DOHH2 (cell line): ENCODE measurements around the gene TRRAP.

Source experiments
- CTCF ChIP-seq: fragments of 200-600 bp; sonication (generic); IDR thresholded peaks from one replicate; pipeline ENCODE4 v1.5.1; 2014; ENCODE audit warnings: antibody characterized with exemption, mild to moderate bottlenecking, low read depth, low read length; ENCODE audit not compliant: poor library complexity, severe bottlenecking
- EZH2phosphoT487 ChIP-seq: fragments of 200-600 bp; sonication (generic); IDR thresholded peaks from 2 replicates; pipeline ENCODE4 v1.6.1; 2017; ENCODE audit warnings: borderline replicate concordance, mild to moderate bottlenecking, antibody characterized with exemption, low read length, moderate library complexity, mixed read lengths

DNA sequence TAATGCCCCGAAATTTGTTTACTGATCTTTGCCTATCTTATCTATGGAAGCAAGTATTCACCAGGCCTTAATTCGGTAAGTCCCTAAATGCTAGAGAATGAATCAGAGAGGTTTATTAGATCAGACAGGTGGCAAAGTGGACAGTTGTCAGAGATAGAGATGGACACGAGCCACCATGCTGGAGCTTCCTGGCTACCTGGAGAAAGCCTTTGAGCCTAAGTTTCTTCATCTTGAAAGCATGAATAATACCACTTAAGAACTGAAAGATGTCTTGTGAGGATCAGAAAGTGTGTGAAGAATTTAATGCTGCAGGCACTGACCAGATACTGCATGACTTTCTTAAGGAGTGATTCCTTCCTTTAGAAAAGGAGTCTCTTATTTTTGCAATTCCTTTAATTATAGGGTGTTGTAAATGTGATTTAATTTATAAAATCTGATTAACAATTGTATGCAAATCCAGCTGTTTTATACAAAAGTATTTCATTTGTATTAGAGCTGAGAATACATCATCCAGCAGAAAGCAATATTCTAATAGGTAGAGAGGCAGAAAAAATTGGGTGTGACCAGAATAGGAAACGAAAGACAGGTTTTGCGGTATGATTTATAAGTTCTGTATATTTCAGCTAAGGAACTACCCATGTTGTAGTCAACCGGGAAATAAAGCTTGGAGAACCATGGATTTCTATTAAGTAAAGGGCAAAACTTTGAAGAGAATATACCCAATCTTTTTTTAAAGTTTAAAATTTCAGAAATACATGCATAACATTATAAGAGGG, 182.9 kb downstream of the TRRAP start:
- TF ChIP-seq CTCF, result no peak
- no peak for TF ChIP-seq EZH2phosphoT487
